CD4-positive, alpha-beta T cell treated with Interleukin-1 beta for 1 hour (primary cell): ENCODE measurements around the gene MSH3.
"Not testable (repeated sequence)": the region's sequence is repeated elsewhere in the genome, so short reads cannot be mapped to it uniquely, and the experiment has no call there.

Experiments used
- DNase-seq, 2 donors: peaks; one replicate each; pipeline ENCODE4 v3.0.0-alpha.2; 2020 to 2022

Gene MSH3

GRCh38 chr5:80711216-80711615 lies 56.8 kb downstream of the MSH3 start:
- DNase-seq: no peak

- DNase-seq: peak in 1 of 2 donors; percentile 7
These were observed 57.5 kb downstream of the MSH3 start for GRCh38 chr5:80711938-80712337.

- DNase-seq: no peak
These were observed 58.5 kb downstream of the MSH3 start for GRCh38 chr5:80712919-80713318.

GRCh38 chr5:80713631-80714030 lies 59.2 kb downstream of the MSH3 start:
- no peak for DNase-seq

- DNase-seq: no peak
These were observed 60.3 kb downstream of the MSH3 start for GRCh38 chr5:80714570-80715298.

- DNase-seq: no peak
These were observed 61.4 kb downstream of the MSH3 start for GRCh38 chr5:80715887-80716286.

- DNase-seq: no peak
These were observed 65.7 kb downstream of the MSH3 start for GRCh38 chr5:80720181-80720580.

- no peak for DNase-seq
These were observed 68.5 kb downstream of the MSH3 start for GRCh38 chr5:80722916-80723315.

GRCh38 chr5:80725446-80725845 lies 71.0 kb downstream of the MSH3 start:
- no peak for DNase-seq

- DNase-seq: no peak
These were observed 82.3 kb downstream of the MSH3 start for GRCh38 chr5:80736730-80737129.

- no peak for DNase-seq
These were observed 84.0 kb downstream of the MSH3 start for GRCh38 chr5:80738466-80738865.

GRCh38 chr5:80739057-80739456 lies 84.6 kb downstream of the MSH3 start:
- DNase-seq: no peak

GRCh38 chr5:80739496-80739895 lies 85.0 kb downstream of the MSH3 start:
- DNase-seq: no peak

GRCh38 chr5:80739898-80740297 lies 85.4 kb downstream of the MSH3 start:
- no peak for DNase-seq

- not testable (repeated sequence) for DNase-seq
These were observed 86.0 kb downstream of the MSH3 start for GRCh38 chr5:80740488-80740887.

GRCh38 chr5:80740999-80741398 lies 86.5 kb downstream of the MSH3 start:
- no peak for DNase-seq

- DNase-seq: no peak
These were observed 89.7 kb downstream of the MSH3 start for GRCh38 chr5:80744149-80744548.

GRCh38 chr5:80745490-80745889 lies 91.0 kb downstream of the MSH3 start:
- no peak for DNase-seq

GRCh38 chr5:80747922-80748321 lies 93.5 kb downstream of the MSH3 start:
- DNase-seq: no peak

- DNase-seq: no peak
These were observed 98.0 kb downstream of the MSH3 start for GRCh38 chr5:80752427-80752826.

- no peak for DNase-seq
These were observed 99.3 kb downstream of the MSH3 start for GRCh38 chr5:80753712-80754111.

GRCh38 chr5:80754900-80755299 lies 100.4 kb downstream of the MSH3 start:
- DNase-seq: no peak

- DNase-seq: peak; percentile 13 to 62
These were observed 101.2 kb downstream of the MSH3 start for GRCh38 chr5:80755626-80756025.

GRCh38 chr5:80756292-80756691 lies 101.8 kb downstream of the MSH3 start:
- DNase-seq: no peak

GRCh38 chr5:80757290-80757689 lies 102.8 kb downstream of the MSH3 start:
- DNase-seq: no peak
